Adrenal gland (tissue), 12 donors: ENCODE measurements around the gene ECT2L. TPM values are rescaled to one million over a fixed set of nuclear protein-coding genes. Genes with fewer than 3 reads are reported as not detected.

ENCODE experiments used
- DNase-seq, 7 donors: peaks; one replicate each; pipeline ENCODE4 v3.0.0-alpha.2; 2019 to 2020
- H3K27ac ChIP-seq, 5 donors: fragments of 200-600 bp; sonication (generic) in 4 of 5; 1 replicate in 3 of 5; 2 replicates in 2 of 5; pipeline versions ENCODE4 v1.5.1 to v1.8.0; 2016 to 2020; ENCODE audit warnings: mild to moderate bottlenecking in 1 of 5
- H3K27me3 ChIP-seq: fragments of 200-600 bp; 2 replicates; pipeline ENCODE4 v1.8.0; 2021
- H3K36me3 ChIP-seq, 2 donors: fragments of 200-600 bp; replicated peaks in 1 of 2; 1 replicate in 1 of 2; 2 replicates in 1 of 2; pipeline versions ENCODE4 v1.5.1 to v1.8.0; 2018 to 2022
- H3K4me1 ChIP-seq, 2 donors: fragments of 200-600 bp; replicated peaks in 1 of 2; 1 replicate in 1 of 2; 2 replicates in 1 of 2; pipeline versions ENCODE4 v1.5.1 to v1.8.0; 2018 to 2021
- H3K4me3 ChIP-seq, 4 donors: fragments of 200-600 bp; sonication (generic) in 3 of 4; one replicate each; pipeline ENCODE4 v1.5.1; 2016 to 2018
- H3K9me3 ChIP-seq, 3 donors: fragments of 200-600 bp; sonication (generic) in 1 of 3; replicated peaks in 1 of 3; 1 replicate in 2 of 3; 2 replicates in 1 of 3; pipeline versions ENCODE4 v1.5.1 to v1.8.0; 2016 to 2021
- POLR2A ChIP-seq, 2 donors: fragments of 450-650 bp; IDR thresholded peaks; one replicate each; pipeline ENCODE4 v1.6.1; 2017; ENCODE audit warnings: antibody characterized with exemption in 2 of 2, mild to moderate bottlenecking in 2 of 2, moderate library complexity in 1 of 2
- WGBS, 4 donors: extraction: QIAGEN DNeasy Blood & Tissue Kit in 2 of 4; methylation state at CpG; one replicate each; pipeline versions ENCODE4 v1.1.5 to v1.1.7; 2013 to 2017; 5-methylcytosine and 5-hydroxymethylcytosine counted together
- intact Hi-C, 2 donors: fragments of 100-400 bp; cut with DNase I; formaldehyde crosslinking; loops; one replicate each; pipeline versions ENCODE4 v1.14.1 to v1.15.0; 2022 to 2023
- polyA plus RNA-seq, 3 donors: library from polyadenylated mRNA; stranded (reverse); fragments of 200-250 nt in 2 of 3; fragments of 350-450 nt in 1 of 3; fragmentation: Illumina TruSeq in 1 of 3; extraction: RNeasy Lipid Tissue Mini Kit (QIAGEN cat#74804) in 1 of 3; gene quantifications; one replicate each; pipeline ENCODE4 v1.2.3, GENCODE V29; 2013 to 2014
- total RNA-seq, 9 donors: library from RNA; depleted of rRNA in 4 of 9; stranded (reverse); fragments of >200 nt in 4 of 9; fragments of 120-200 nt in 1 of 9; fragmentation: NEBNext Ultra II Directional in 1 of 9; extraction: Animal tissue kit (Norgen Biotek cat#: 25700) in 1 of 9; gene quantifications; one replicate each; pipeline versions ENCODE4 v1.1.0 to v1.2.4, GENCODE V29; 2013 to 2023
- TF ChIP-seq, protein P1 (sequence below), 6 experiments: fragments of 450-650 bp in 4 of 6; fragments of 200-600 bp in 2 of 6; sonication (generic) in 1 of 6; IDR thresholded peaks; 1 replicate in 5 of 6; 2 replicates in 1 of 6; pipeline versions ENCODE4 v1.5.1 to v1.8.0; 2016 to 2021; ENCODE audit warnings: antibody characterized with exemption in 6 of 6, mild to moderate bottlenecking in 2 of 6, moderate library complexity in 1 of 6
- donor health status: healthy with polysubstance abuse.
- donor health status: Bipolar disorder and iron deficiency.
- donor health status: DM: yes; HTN: yes; CAD: no.
- donor health status: DM: no; HTN: no; CAD: no.
- donor health status: DM: no; HTN: no; CAD: no.
- donor health status: DM: yes; HTN: yes; CAD: no.

The ECT2L gene
- total and polyA plus RNA-seq, 12 donors = 0.06 to 1.3 (median 0.20) TPM; not detected in 4

DNA sequence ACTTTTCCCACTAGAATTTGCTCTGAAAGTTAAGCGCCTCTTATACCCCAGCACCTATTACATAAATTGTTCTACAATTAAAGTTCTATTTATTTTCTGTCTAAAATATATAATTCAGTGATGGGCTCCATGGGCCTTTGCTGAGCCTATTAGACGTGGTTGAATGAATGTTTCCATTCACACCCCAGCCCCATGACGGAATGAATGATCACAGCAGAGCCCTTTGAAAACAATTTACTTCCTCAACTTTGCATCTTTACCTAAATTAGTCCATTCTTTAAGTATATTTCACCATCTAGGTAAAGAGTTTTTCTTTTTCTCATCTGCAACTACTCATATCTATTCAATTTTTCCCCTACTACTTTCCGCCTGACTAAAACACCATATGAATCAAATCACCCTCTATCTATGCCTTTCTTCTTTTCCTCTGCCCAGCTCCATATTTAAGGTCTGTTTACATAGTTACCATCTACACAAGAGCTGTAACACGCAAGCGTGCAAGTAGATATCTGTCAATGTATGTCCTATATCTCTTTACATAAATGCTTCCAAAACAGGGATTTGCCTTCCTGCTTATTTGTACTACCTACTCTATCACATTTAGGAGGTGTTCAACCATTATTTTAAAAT is 69.7 kb downstream of the ECT2L start:
- 89 to 93% (median 93%) methylated on average over 6 of the region's 6 CpGs for WGBS, 4 donors
- Histone ChIP-seq H3K4me1 (no peaks in the 10 kb centered on the region), H3K9me3 (no peaks in the 10 kb centered on the region), H3K27ac (no peak overlapping the region), H3K4me3 (no peak overlapping the region), H3K27me3 (no peaks in the 10 kb centered on the region), H3K36me3 (no peaks in the 10 kb centered on the region)
- no peak for TF ChIP-seq POLR2A (IDR thresholded peaks at IDR 0.05)
- TF ChIP-seq, protein P1, sequence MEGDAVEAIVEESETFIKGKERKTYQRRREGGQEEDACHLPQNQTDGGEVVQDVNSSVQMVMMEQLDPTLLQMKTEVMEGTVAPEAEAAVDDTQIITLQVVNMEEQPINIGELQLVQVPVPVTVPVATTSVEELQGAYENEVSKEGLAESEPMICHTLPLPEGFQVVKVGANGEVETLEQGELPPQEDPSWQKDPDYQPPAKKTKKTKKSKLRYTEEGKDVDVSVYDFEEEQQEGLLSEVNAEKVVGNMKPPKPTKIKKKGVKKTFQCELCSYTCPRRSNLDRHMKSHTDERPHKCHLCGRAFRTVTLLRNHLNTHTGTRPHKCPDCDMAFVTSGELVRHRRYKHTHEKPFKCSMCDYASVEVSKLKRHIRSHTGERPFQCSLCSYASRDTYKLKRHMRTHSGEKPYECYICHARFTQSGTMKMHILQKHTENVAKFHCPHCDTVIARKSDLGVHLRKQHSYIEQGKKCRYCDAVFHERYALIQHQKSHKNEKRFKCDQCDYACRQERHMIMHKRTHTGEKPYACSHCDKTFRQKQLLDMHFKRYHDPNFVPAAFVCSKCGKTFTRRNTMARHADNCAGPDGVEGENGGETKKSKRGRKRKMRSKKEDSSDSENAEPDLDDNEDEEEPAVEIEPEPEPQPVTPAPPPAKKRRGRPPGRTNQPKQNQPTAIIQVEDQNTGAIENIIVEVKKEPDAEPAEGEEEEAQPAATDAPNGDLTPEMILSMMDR (IDR thresholded peaks at IDR 0.05) = no peak
- intact Hi-C loops = no loop called here
- DNase-seq = no peak

DNA sequence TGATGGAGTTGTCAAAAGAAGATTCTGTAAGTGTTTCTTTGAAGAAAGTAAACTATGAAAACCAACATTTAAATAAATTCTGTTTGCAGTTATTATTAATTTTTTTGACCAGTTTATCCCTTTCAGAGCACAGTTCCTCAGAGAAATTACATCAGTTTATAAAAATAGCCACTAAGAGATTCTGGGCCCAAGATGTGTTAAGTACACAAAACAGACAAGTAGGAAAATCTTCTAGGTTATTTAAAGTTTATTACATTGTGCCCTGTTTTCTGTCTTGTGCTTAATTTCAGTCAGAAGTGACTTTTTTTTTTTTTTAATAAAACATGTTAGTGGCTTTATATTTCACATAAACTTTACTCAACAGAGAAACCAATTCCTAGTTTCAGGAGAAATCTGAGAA is 72.3 kb downstream of the ECT2L start:
- TF ChIP-seq, protein P1 (IDR thresholded peaks at IDR 0.05) = no peak
- no peak for TF ChIP-seq POLR2A (IDR thresholded peaks at IDR 0.05)
- intact Hi-C loops = no loop called here
- no peak for DNase-seq
- no peaks in the 10 kb centered on the region for H3K9me3 ChIP-seq
- no peak overlapping the region for H3K27ac ChIP-seq
- H3K36me3 ChIP-seq = no peaks in the 10 kb centered on the region
- no peaks in the 10 kb centered on the region for H3K27me3 ChIP-seq
- no peaks in the 10 kb centered on the region for H3K4me1 ChIP-seq
- no peak overlapping the region for H3K4me3 ChIP-seq

GRCh38 chr6:138869398-138869797 is 73.5 kb downstream of the ECT2L start:
- Histone ChIP-seq H3K36me3 (no peaks in the 10 kb centered on the region), H3K4me3 (no peak overlapping the region), H3K4me1 (no peaks in the 10 kb centered on the region), H3K27me3 (no peaks in the 10 kb centered on the region), H3K9me3 (no peaks in the 10 kb centered on the region), H3K27ac (no peak overlapping the region)
- TF ChIP-seq POLR2A (IDR thresholded peaks at IDR 0.05) = no peak
- TF ChIP-seq, protein P1 (IDR thresholded peaks at IDR 0.05) = no peak
- intact Hi-C loops = no loop called here
- DNase-seq = no peak
- WGBS, 4 donors = 83 to 94% (median 90%) methylated on average over 2 to 4 of the region's 4 CpGs

DNA sequence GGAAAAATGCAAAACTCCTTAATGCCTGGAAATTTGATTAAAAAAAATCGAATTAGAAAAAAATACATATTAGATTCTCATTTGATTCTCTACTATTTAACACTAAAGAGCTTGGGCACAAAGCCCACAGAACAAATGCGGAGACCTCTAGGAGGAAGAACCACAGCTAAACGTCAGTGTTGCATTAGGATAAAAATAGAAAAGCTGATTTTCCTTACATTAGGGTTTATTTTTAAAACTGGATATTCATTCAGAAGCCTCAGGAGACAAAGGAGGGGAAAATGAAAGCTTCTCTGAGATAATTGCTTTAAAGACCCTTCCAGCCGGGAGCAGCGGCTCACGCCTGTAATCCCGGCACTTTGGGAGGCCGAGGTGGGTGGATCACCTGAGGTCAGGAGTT is 77.3 kb downstream of the ECT2L start:
- Histone ChIP-seq H3K9me3 (no peaks in the 10 kb centered on the region), H3K36me3 (no peaks in the 10 kb centered on the region), H3K27ac (no peak overlapping the region), H3K27me3 (no peaks in the 10 kb centered on the region), H3K4me3 (no peak overlapping the region), H3K4me1 (no peaks in the 10 kb centered on the region)
- whole genome bisulfite sequencing, 4 donors = 79 to 86% (median 83%) methylated on average over 8 of the region's 8 CpGs
- no peak for DNase-seq
- TF ChIP-seq POLR2A (IDR thresholded peaks at IDR 0.05) = no peak
- TF ChIP-seq, protein P1 (IDR thresholded peaks at IDR 0.05) = no peak
- intact Hi-C loops = no loop called here
